Colonic mucosa (tissue), 4 donors: ENCODE data around the gene FMN1. TPM values are rescaled to one million over a fixed set of nuclear protein-coding genes. Genes with fewer than 3 reads are reported as not detected.

Source experiments
- DNase-seq: peaks from one replicate; pipeline ENCODE4 v3.0.0-alpha.2; 2020
- H3K27ac ChIP-seq: fragments of 200-600 bp; one replicate; pipeline ENCODE4 v1.8.0; 2021
- H3K27me3 ChIP-seq: fragments of 200-600 bp; one replicate; pipeline ENCODE4 v1.8.0; 2021
- H3K36me3 ChIP-seq: fragments of 200-600 bp; one replicate; pipeline ENCODE4 v1.8.0; 2021
- H3K4me1 ChIP-seq: fragments of 200-600 bp; one replicate; pipeline ENCODE4 v1.8.0; 2021; ENCODE audit warnings: mild to moderate bottlenecking
- H3K4me3 ChIP-seq: fragments of 200-600 bp; one replicate; pipeline ENCODE4 v1.8.0; 2021
- H3K9ac ChIP-seq, 2 donors: one replicate each; pipeline ENCODE4 v1.7.0; 2013; ENCODE audit warnings: control low read depth in 2 of 2, low read depth in 2 of 2, low read length in 2 of 2
- H3K9me3 ChIP-seq: fragments of 200-600 bp; one replicate; pipeline ENCODE4 v1.8.0; 2021
- intact Hi-C: fragments of 100-400 bp; cut with DNase I; formaldehyde crosslinking; loops from one replicate; pipeline ENCODE4 v1.14.1; 2022
- total RNA-seq, 2 donors: library from RNA; stranded (reverse); fragmentation: NEBNext Ultra II Directional in 1 of 2; extraction: Animal tissue kit (Norgen Biotek cat#: 25700) in 1 of 2; gene quantifications; one replicate each; pipeline ENCODE4 v1.2.1, GENCODE V29; 2021
- TF ChIP-seq, protein P1 (sequence below): fragments of 200-600 bp; IDR thresholded peaks from one replicate; pipeline ENCODE4 v1.8.0; 2022; ENCODE audit warnings: antibody characterized with exemption, mild to moderate bottlenecking
- donor health status: healthy.
- donor health status: DM: no; HTN: no; CAD: no.
- donor health status: DM: no; HTN: no; CAD: no.

The FMN1 gene
- total RNA-seq, 2 donors from 2014 or later = 23.5 to 32.0 TPM

DNA sequence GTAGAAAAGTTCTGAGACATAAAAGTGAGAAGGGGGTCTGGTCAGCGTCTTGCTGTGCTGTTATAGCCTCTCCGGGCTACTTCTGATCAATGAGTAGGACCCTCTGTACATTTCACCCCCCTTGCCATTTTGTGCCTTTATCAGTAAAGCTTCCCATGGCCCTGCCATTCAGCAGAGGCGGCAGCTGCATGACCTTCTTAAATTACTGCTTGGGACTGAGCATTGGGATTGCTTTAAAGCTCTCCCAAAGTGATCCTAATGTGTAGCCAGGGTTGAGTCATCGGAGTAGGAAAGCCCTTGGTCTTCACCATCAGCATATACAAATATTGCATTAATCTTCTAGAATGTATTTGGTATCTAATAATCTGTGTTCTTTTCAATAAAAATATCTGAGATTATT is 70.2 kb downstream of the FMN1 start:
- no peaks in the 10 kb centered on the region for H3K27me3 ChIP-seq
- DNase-seq = no peak
- no peaks in the 10 kb centered on the region for H3K9me3 ChIP-seq
- no peak overlapping the region for H3K27ac ChIP-seq
- intact Hi-C loops = no loop called here
- H3K9ac ChIP-seq = no peak overlapping the region
- TF ChIP-seq, protein P1, sequence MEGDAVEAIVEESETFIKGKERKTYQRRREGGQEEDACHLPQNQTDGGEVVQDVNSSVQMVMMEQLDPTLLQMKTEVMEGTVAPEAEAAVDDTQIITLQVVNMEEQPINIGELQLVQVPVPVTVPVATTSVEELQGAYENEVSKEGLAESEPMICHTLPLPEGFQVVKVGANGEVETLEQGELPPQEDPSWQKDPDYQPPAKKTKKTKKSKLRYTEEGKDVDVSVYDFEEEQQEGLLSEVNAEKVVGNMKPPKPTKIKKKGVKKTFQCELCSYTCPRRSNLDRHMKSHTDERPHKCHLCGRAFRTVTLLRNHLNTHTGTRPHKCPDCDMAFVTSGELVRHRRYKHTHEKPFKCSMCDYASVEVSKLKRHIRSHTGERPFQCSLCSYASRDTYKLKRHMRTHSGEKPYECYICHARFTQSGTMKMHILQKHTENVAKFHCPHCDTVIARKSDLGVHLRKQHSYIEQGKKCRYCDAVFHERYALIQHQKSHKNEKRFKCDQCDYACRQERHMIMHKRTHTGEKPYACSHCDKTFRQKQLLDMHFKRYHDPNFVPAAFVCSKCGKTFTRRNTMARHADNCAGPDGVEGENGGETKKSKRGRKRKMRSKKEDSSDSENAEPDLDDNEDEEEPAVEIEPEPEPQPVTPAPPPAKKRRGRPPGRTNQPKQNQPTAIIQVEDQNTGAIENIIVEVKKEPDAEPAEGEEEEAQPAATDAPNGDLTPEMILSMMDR = no peak
- peaks cover 4% of the 10 kb centered on the region for H3K4me1 ChIP-seq
- no peaks in the 10 kb centered on the region for H3K36me3 ChIP-seq
- no peak overlapping the region for H3K4me3 ChIP-seq

DNA sequence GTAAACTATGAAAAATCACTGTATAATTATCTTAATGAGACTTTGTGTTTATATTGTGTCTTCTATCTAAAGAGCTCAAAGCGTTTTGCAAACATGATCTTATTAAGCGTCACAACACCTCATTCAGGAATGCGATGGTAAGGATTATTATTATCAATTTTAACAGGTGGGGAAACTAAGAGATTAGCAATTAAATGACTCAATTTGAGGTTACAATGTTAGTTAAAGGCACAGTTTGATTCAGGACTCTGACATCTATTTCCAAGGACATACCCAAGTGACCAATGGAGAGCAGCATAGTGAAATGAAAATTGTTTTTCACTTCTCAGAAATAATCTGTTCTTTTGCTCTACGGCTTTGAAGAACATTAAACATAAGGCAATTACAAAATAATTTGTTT is 74.6 kb downstream of the FMN1 start:
- H3K27me3 ChIP-seq = no peaks in the 10 kb centered on the region
- intact Hi-C loops = no loop called here
- TF ChIP-seq, protein P1 = no peak

DNA sequence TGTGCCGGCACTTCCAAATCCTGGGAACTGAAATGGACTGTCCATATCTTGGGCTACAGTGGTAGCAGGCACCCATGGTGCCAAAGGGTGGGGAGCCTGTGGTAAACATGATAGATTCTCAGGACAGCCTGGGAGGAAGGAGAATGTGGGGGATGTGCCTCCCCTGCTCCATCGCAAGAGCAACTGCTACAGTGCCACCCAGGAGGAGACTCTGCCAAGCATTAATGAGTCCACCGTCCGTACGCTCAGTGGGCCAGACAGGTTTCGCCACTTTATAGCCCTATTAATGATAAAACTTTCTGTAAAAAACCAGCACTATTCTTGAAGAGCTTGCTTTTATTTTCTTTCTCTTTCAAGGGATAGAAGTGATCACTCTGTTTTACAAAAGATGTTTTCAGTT is 75.2 kb downstream of the FMN1 start:
- Histone ChIP-seq H3K4me1 (no peaks in the 10 kb centered on the region), H3K36me3 (no peaks in the 10 kb centered on the region), H3K9ac (no peak overlapping the region), H3K27me3 (no peaks in the 10 kb centered on the region), H3K27ac (no peak overlapping the region), H3K4me3 (no peak overlapping the region), H3K9me3 (no peaks in the 10 kb centered on the region)
- intact Hi-C loops = no loop called here
- no peak for DNase-seq
- TF ChIP-seq, protein P1 = no peak

More for the DNA sequence above, 74.6 kb downstream of the FMN1 start:
- H3K9me3 ChIP-seq = no peaks in the 10 kb centered on the region
- no peak overlapping the region for H3K9ac ChIP-seq
- DNase-seq = no peak
- no peak overlapping the region for H3K4me3 ChIP-seq
- no peaks in the 10 kb centered on the region for H3K36me3 ChIP-seq
- no peak overlapping the region for H3K27ac ChIP-seq
- H3K4me1 ChIP-seq = no peaks in the 10 kb centered on the region

DNA sequence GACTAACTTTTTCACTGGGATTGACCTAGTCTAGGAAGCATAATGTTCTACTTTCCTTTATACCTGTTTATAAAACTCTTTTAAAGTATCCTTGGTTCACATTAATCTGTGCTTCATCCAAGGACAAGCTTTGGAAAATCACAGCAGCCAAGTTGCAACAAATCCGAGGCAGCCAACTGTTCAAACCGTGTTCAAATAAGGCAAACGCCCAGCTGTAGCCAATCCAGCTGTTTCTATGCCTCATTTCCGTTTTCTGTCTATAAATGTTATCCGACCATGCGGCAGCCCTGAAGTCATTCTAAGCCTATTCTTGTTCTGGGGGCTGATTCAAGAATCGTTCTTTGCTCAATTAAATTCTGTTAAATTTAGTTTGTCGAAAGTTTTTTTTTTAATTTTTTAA is 78.3 kb downstream of the FMN1 start:
- Histone ChIP-seq H3K27me3 (no peaks in the 10 kb centered on the region), H3K9me3 (no peaks in the 10 kb centered on the region), H3K9ac (no peak overlapping the region), H3K36me3 (no peaks in the 10 kb centered on the region), H3K4me1 (no peaks in the 10 kb centered on the region), H3K4me3 (no peak overlapping the region), H3K27ac (no peak overlapping the region)
- no peak for DNase-seq
- TF ChIP-seq, protein P1 = no peak
- intact Hi-C loops = no loop called here

DNA sequence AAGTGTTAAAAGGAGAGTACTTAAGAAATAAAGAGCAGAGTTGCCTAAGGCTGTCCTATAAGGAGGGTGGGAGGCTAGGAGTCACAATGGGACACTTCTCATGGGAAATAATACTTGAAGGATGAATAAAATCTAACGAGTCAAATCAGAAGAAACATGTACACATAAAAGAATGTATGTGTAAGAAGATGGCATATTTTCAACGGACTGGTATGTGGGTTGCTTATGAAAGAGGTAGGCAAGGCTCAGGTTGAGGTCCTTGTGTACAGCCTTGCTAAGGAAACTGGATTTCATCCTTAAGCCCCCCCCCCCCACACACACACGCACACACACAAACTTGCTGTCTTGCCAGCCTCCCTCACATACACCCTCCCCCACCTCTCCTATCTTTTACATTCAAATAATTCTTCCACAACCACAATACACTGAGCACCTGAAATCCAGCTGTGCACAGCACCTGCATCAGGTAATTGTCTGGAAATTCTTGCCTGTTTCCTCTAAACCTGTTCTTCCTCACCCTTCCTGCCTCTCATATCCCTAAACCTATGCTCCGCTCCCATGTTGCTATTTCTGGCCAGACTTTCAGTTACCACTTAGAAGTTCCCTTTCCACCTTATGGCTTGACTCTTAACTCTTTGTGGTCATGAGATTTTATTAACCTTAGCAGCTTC is 79.2 kb downstream of the FMN1 start:
- Histone ChIP-seq H3K9ac (no peak overlapping the region), H3K4me1 (no peaks in the 10 kb centered on the region), H3K36me3 (no peaks in the 10 kb centered on the region), H3K9me3 (no peaks in the 10 kb centered on the region), H3K4me3 (no peak overlapping the region), H3K27me3 (no peaks in the 10 kb centered on the region), H3K27ac (no peak overlapping the region)
- intact Hi-C loops = no loop called here
- no peak for DNase-seq
- TF ChIP-seq, protein P1 = no peak
